Measurements from ENCODE around the gene KRT85.

DNA sequence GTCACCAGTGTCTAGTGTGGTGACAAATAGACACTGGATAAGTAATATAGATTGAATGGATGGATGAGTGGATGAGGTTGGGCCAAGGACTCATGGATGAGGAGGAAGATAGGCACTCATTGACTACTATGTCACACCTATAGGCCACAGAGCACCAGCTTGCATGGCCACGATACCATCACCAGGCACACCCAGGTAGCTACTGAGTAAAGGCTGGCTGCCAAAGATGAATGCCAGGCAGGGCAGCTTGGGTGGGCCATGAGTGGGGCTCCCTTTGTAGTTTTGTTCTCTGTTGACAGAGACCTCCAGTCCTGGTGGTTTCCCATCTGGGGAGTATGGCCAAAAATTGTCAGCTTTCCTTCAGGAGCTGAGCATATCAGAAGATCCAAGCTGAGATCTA, 34.9 kb downstream of the KRT85 start:
- TF ChIP-seq MYC (IDR thresholded peaks at IDR 0.05; ENCODE audit: insufficient read depth, insufficient read length, insufficient replicate concordance, low read length, severe bottlenecking) (no peak), RCOR1 (conservative IDR thresholded peaks at IDR 0.05; ENCODE audit: low read depth, low read length) (no peak), CTCF (IDR thresholded peaks at IDR 0.05 in 2 of 3, conservative IDR thresholded peaks at IDR 0.05 in 1 of 3; ENCODE audit: control insufficient read depth in 2 of 3, extremely low read depth in 1 of 3, insufficient read depth in 1 of 3, low read depth in 3 of 3, low read length in 3 of 3) (no peak), CHD1 (IDR thresholded peaks at IDR 0.05; ENCODE audit: low read depth, low read length) (no peak), USF2 (IDR thresholded peaks at IDR 0.05; ENCODE audit: borderline replicate concordance, low read depth, low read length) (no peak), CREB1 (IDR thresholded peaks at IDR 0.05; ENCODE audit: low read depth) (no peak), BCL3 (IDR thresholded peaks at IDR 0.05; ENCODE audit: borderline replicate concordance, insufficient read depth, low read depth, low read length, poor library complexity, severe bottlenecking) (no peak), BHLHE40 (IDR thresholded peaks at IDR 0.05; ENCODE audit: borderline replicate concordance in 1 of 2, low read depth in 2 of 2, low read length in 1 of 2) (no peak), SREBF2 (IDR thresholded peaks at IDR 0.05; ENCODE audit: low read length) (no peak), NRF1 (conservative IDR thresholded peaks at IDR 0.05; ENCODE audit: low read depth, low read length) (no peak), CBFB (IDR thresholded peaks at IDR 0.05; ENCODE audit: low read depth) (no peak), SP1 (IDR thresholded peaks at IDR 0.05; ENCODE audit: low read depth, low read length) (no peak)
